ENCODE measurements around the gene PLEKHJ1.

DNA sequence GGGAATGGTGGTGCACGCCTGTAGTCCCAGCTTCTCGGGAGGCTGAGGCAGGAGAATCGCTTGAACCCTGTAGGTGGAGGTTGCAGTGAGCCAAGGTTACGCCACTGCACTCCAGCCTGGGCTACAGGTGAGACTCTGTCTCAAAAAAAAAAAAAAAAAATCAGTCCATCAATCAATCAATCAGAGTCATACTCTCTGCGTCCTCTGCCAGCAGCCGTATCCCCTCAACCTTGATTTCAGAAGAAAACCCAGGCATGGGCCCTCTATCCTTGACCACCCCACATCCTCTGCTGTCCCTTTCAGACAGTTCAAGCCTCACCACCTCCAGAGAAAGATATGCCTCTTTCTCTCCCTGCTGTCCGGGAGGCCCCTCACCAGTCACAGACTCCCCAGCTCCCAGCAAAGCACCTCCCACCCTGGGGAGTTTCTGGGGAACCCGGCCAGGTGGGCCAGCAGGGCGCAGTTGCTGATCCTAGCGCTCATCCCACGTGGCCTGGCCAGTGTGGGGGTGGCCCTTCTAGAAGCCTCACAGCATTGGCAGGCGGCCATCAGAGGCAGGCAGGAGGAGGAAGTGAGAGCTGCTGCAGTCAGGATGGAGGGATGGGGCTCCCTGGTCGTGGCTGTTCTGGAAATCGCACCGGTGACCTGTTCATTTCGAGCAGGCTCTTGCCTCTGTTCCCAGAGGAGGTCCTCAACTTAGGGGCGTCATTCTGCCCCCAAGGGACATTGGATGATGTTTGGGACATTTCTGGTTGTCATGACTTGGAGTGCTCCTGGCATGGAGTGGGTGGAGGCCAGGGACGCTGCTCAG lies 30.3 kb upstream of the PLEKHJ1 start:
- TF ChIP-seq, protein P1, sequence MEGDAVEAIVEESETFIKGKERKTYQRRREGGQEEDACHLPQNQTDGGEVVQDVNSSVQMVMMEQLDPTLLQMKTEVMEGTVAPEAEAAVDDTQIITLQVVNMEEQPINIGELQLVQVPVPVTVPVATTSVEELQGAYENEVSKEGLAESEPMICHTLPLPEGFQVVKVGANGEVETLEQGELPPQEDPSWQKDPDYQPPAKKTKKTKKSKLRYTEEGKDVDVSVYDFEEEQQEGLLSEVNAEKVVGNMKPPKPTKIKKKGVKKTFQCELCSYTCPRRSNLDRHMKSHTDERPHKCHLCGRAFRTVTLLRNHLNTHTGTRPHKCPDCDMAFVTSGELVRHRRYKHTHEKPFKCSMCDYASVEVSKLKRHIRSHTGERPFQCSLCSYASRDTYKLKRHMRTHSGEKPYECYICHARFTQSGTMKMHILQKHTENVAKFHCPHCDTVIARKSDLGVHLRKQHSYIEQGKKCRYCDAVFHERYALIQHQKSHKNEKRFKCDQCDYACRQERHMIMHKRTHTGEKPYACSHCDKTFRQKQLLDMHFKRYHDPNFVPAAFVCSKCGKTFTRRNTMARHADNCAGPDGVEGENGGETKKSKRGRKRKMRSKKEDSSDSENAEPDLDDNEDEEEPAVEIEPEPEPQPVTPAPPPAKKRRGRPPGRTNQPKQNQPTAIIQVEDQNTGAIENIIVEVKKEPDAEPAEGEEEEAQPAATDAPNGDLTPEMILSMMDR (conservative IDR thresholded peaks at IDR 0.05; ENCODE audit: low read depth, low read length), result no peak
- TF ChIP-seq EZH2phosphoT487 (IDR thresholded peaks at IDR 0.05; ENCODE audit: borderline replicate concordance, low read length) (no peak), EZH2 (IDR thresholded peaks at IDR 0.05; ENCODE audit: low read length, unreplicated experiment) (no peak)
